Cardiac septum (tissue), 1 donor: ENCODE data around the gene SLC35E1. TPM values are rescaled to one million over a fixed set of nuclear protein-coding genes. Genes with fewer than 3 reads are reported as not detected.

Experiments
- DNase-seq: peaks from one replicate; pipeline ENCODE4 v3.0.0-alpha.2; 2020; ENCODE audit warnings: low spot score
- intact Hi-C: fragments of 100-400 bp; cut with DNase I; formaldehyde crosslinking; loops from one replicate; pipeline ENCODE4 v1.14.0; 2022
- long read RNA-seq: library from polyadenylated mRNA; unstranded; transcript quantifications from one replicate; pipeline ENCODE4 v2.0.0, GENCODE V29; 2021
- total RNA-seq: library from RNA; stranded (reverse); fragmentation: NEBNext Ultra II Directional; extraction: Animal tissue kit (Norgen Biotek cat#: 25700); gene quantifications from one replicate; pipeline ENCODE4 v1.2.1, GENCODE V29; 2021
- donor health status: DM: no; HTN: no; CAD: no.

The SLC35E1 gene
- total RNA-seq = 26.7 TPM
- long read RNA-seq, full-length matches to known transcripts = 11 of 17 reads
- long read RNA-seq, partial matches to known transcripts = 0 of 17 reads
- long read RNA-seq, other reads (novel, unspliced or antisense) = 6 of 17 reads

DNA sequence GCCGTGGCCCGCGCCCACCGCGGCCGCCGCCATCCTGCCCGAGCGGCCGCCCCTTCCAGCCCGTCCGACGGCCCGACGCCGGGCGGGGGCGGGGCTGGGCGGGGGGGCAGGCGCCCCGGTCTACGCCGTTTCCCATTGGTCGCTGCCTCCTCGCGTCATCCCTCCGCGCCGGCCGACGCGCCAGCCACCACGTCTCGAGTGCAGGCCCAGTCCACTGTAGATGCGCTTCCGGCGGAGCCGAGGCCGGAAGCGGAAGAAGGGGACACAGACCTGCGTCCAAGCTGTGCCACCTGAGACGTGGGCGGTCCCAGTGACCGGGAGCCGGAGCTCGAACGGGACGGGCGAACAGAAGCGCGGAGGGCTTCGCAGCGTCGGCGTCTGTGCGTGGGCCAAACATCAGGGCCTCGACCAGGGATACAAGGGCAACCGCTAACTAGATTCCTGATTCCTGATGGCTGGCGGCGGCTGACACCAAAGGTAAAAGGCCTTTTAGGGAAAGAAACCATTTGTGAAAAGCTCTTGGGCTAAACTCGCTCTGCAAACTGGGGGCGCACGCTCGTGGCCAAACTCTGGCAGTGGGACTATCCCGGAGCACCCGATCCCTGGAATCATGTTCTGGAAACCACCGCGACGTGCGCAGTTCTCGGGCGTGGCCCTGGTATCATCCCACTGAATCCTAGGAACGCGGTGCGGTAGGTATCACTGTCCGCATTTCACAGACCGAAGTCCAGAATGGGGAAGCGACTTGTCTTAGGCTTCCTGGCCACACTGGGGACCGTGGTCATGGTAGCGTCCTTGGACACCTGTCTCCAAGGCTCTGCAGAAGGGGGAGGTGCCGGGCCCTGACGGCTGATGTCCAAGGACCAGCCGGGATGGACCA is at the start of gene SLC35E1:
Gene SLC35E1, minus strand, starts transcription at position 84 of the 880 bp plus-strand sequence. Its CDS starts 51 bp downstream, at position 33.
- DNase-seq = peak; percentile 98
- intact Hi-C loops = loop anchor here (1.0 to 2.0 kb wide), 3 partner anchors 12 to 56 kb away; partner anchors contain the start of genes CHERP and MED26

DNA sequence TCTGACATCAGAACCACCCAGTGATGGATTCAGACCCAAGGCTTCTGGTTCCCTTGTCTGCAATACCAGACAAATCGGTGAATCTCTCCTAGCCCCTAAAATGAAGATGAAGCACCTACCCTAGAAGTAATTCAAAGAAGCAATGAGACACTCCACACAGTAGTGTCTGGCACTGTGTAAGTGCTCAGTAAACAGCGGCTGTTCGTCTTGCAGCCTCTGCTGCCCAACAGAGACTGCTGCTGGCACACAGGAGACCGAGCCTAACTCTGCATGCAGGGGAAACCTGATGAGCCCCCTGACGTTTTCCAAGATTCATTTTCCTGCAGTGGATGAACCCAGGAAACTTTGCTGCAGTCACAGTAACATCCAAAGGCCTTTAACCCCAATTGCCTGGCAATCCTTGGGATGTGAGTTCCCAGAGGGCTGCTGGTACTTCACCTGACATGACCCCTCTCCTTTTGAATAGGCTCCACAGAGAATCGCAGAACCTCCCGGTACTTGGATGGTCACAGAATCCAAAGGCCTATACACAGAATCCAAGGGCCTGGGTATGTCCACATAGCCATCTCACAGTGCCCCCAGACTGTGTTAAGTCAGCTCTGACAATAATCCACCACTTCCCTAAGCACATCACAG is 49.1 kb upstream of the SLC35E1 start:
- no peak for DNase-seq
- intact Hi-C loops = no loop called here

DNA sequence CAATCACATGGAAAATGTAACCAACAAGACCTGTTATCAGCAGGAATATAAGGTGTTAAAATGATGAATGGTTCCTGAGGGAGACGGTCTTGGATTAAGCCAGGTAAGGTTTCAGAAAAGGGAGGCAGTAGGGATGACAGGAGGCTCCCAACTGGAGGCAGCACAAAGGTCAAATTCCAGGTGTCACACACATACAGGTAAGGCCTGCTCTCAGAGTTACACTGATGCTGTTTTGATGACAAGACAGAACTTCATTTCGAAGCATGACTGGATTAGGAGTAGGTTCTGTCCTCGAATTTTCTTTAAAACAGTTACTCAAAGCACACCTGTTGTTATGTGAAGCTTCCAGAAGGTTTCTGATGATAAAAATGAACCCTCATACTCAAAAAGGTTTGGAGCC is 48.4 kb upstream of the SLC35E1 start:
- intact Hi-C loops = no loop called here

DNA sequence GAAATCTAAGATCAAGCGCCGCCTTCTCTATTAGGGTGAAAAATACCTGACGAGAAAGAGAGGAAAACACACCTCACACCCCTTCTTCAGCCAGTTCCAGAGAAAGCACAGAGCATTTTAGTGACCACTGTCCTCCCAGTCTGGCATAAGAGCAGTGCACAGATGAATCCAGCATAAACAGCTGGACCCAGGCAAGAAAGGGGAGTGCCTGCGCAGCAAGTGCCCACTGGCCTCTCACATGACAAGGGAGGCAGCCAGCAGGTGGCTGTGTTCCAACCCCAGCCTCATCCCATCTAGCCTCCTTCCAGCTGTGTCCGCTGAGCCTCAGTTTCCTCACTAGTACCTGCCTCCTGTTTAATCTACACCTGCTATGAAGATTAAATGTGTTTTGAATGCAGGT is 47.8 kb upstream of the SLC35E1 start:
- intact Hi-C loops = no loop called here
- DNase-seq = no peak

More for the DNA sequence above, 48.4 kb upstream of the SLC35E1 start:
- no peak for DNase-seq

DNA sequence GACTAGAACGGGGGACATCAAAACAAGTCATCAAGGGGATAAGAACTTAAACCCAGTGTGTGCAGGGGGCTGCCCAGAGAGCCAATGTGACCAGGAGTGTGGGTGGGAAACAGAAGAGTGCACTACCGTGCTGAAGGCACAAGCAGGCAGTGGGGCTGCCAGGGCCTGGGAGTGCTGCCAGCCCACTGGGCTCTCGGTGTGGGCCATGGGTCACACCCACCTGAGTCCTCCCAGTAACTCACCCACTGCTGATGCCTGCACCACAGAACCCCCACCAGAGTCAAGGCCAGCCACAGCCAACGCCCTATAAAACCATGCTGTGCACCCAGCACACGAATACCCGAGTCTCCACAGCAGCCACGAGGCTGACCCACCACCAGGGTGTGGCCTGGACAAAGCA is 47.2 kb upstream of the SLC35E1 start:
- DNase-seq = no peak
- intact Hi-C loops = no loop called here

DNA sequence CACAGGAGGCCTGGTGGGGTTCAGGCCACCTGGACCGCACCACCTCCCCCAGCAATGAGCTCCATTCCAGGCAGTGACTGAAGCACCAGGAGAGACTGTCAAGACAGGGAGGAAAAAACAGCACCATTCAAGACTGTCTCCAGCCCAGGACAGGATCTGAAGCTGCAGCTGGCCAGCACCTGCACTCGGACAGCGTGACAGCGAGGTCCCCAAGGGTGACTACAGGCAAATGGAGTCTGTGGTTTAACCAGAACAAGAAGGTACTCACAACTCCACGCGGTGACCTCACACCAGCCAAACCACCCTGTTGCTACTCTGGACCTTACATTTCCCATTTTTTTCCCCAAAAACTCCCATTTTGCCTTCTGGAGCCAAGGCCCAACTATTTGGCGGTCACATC is 46.0 kb upstream of the SLC35E1 start:
- intact Hi-C loops = no loop called here

DNA sequence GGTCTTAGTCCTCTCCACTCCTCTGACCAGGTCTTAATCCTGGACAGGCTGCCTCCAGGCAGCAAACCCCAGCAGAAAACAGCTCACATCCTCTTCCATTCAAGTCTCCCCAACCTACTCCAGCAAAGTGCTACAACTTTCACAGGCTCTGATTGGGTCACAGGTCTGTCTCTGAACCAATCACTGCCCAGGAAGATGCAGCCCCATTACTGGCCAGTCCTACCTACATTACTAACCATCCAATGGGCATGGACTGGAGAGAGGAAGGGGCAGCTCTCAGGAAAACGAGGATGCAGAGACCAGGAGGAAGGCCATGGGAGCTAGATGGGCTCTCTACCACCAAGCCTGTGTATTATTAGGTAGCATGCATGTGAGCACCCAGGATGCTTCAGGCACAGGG is 43.6 kb upstream of the SLC35E1 start:
- intact Hi-C loops = no loop called here
- DNase-seq = no peak

More for the DNA sequence above, 46.0 kb upstream of the SLC35E1 start:
- DNase-seq = no peak

DNA sequence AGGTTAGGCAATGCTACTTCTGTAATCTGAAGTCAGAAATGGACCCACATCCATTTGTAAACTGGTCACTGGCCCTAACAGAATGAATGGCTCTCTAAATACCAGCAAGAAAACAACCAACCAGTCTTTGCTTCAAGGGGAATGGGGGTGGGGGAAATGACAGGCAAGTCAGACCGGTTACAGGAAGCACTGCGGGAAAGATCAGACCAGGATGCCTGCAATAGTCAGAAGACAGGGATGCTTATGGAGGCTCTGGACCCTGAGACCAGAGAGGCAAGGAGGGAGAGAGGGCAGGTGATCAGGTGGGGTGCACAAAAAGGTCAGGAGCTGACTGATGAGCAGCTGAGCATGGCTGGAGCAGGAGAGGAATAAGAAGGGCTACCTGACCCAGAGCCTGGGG is 42.7 kb upstream of the SLC35E1 start:
- intact Hi-C loops = no loop called here
- no peak for DNase-seq

DNA sequence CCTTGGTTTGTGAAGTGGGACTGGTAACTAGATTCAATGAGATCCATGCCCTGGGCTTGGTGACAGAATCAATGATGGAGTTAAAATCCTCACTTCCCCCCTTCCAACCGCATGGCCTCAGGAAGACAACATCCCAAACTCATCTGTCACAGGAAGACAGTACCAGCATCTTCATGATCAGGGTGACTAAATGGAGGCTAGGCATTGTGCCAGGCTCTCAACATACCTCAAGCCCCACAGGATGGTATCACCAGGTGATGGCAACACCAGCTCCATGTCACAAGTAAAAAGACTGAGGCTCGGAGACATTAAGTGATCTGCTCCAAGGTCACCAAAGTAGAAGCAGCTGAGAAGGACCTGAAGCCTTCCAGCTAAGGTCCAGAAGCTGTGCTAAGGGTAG is 41.6 kb upstream of the SLC35E1 start:
- intact Hi-C loops = no loop called here
- no peak for DNase-seq

DNA sequence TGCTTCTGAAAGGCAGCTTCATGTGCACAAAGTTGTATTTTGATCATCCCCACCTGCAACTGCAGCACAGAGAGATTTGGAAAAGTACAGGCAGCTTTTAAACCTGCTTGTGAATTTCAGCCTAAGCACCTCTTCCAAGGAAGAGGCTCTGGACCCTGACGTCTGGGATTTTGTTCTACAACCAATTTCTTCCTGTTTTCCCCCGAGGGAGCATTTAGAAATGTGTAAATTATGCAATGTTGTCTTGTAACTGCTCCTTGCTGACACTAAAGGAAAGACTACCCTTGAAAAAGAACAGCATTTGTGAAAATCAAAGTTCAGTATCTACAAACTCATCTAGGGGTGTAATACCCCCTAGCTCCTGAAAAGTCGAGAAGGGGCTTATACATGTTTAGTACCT is 40.4 kb upstream of the SLC35E1 start:
- DNase-seq = no peak
- intact Hi-C loops = no loop called here

DNA sequence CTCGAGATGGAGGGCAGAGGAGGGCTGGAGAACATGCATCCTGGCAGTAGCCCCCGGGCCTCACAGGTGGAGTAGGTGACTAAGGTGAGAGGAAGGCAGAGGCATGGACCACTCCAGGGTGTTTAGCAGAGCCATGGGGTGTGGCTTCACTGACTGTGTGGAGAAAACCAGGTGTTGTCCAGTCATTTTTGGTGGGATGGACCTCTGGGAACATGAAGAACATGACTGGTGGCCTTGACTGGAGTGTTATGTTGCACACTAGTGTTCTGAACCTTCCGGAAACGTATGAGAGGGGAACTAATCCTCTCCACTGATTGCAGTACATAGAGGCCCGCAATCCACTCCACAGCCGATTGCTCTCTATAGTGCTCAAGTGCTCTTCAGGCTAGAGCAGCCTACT is 38.9 kb upstream of the SLC35E1 start:
- intact Hi-C loops = no loop called here
- no peak for DNase-seq

DNA sequence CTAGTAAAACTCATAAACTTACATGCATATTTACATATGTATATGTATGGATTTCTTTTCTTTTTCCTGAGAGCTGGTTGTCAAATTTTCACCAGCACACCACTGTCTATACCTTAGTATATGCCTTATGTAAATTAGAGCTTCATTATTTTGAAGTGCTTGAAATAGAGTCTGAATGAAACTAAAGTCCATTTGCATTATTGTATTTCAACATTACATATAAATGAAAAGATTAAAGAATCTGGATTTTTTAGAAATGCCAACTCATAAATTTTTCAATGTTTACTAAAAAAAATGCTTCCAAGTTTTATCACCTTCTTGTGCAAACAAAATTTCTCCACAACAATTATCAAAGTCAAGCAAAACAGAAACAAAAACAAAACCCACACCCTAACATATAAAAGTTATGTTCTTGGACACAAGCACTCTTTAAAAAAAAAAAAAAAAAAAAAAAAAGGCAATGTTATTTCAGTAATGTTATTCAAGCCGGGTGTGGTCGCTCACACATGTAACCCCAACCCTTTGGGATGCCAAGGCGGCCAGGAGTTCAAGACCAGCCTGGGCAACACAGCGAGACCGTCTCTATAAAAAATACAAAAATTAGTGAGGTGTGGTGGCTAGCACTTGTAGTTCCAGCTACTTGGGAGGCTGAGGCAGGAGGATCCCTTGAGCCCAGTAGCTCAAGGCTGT is 37.4 kb upstream of the SLC35E1 start:
- DNase-seq = no peak
- intact Hi-C loops = no loop called here

DNA sequence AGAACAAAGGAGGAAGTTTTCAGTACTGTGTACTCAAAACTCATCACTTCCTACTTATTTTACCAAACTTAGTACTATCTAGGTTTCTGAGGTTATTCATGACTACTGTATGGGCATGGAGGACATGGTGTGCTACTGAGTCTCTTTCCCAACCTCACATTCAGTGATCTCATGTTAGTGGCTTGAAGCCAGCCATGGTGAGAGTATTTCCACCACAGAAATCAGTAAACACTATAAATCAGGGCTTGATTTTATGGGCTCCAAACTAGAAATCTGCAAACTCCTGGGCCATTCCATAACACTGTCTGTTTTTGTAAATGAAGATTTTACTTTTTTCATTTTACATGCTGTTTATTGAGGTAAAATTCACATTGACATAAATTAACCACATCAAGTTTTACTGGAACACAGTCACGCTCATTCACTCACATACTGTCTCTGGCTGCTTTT is 36.1 kb upstream of the SLC35E1 start:
- no peak for DNase-seq
- intact Hi-C loops = no loop called here

DNA sequence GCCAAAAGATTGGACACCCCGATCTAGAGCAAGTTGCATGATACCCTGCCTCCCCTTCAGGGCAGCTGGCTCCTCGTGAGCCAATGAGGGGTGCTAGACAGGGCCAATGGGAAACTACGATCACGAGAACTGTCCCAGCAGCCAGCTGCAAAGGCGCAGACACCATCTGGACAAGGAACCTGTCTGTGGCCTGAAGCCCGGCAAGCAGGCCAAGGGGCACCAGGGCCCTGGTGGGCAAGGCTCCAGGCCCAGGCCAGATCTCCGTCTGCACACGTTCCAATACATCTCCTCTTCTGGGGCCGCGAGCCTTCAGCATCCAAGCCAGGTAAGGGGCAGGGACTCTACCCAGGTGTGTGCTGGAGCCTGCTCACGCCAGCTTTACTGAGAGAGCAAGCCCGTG is 35.6 kb upstream of the SLC35E1 start:
- DNase-seq = no peak
- intact Hi-C loops = no loop called here

DNA sequence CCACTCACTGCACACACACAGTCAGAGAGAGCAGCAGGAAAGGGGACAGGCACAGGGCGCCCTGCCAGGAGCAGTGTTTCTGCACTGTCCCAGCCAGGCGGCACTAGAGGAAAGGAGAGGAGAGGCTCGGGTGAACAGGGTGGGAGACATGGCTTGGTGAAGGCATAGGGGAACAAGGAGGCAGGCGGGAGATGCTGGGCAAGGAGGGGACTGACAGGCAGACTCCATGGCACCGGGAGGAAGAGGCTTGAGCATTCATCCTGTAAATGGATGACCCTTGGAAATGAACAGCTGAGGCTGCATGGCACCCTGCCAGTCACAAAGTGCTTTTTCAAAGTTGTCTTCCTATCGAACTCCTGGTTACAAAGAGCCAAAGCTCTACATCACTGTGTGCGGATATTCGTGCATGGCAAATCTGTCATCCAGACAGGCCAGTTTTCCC is 33.4 kb upstream of the SLC35E1 start:
- intact Hi-C loops = no loop called here

DNA sequence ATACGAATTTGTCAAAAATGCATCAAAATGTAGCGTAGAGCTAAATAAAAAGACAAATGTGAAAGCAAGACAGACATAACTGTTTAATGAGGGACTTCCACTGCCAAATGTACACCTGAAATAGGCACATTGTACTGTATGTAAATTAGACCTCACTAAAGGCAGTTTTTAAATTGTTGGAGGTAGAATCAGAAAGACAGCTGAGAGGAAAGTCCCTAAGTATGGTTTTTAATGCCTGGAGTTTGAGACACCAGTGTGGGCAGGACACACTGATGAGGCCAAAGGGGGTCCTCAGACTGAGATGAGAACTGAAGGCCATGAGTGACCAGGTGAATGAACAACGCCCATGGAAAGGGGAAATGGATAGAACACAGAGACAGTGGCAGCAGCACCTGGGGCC is 32.9 kb upstream of the SLC35E1 start:
- intact Hi-C loops = no loop called here
- DNase-seq = no peak

More for the DNA sequence above, 33.4 kb upstream of the SLC35E1 start:
- no peak for DNase-seq

DNA sequence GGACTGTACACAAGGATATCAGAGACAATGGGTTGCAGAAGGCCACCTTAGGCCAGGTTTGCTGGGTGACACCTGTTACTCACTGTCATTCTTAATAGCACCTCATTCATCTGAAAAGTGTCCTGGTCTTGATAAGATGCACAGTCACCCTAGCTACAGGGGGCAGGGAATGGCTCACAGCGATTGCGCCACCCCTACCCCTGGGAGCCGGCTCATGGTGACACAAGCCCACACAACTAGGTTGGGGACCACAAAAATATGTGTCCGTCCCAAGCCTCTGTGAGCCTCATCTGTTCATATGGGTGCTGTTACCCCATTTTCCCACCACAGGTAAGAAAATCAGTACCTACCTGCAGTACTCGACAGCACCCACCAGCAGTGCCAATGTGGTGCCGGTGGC is 32.4 kb upstream of the SLC35E1 start:
- no peak for DNase-seq
- intact Hi-C loops = no loop called here

DNA sequence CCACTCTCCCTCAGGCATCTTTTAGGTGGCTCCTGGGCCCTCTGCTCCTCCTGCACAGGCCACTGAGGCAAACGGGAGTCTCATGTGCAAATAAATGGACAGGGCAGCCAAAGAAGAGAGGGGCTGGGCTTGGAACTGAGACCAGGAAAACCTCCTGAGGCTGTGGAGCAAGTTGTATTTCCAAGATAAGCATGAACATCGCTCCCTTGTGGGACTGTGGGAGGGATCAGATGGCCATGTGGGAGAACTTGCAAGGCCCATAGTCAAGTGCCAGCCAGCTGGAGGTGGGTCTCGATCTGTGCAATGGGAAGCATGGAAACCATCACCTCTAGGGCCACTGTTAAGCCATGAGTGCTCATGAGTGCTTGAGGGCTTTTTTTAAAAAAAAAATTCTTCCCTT is 30.9 kb upstream of the SLC35E1 start:
- intact Hi-C loops = no loop called here
- DNase-seq = no peak

DNA sequence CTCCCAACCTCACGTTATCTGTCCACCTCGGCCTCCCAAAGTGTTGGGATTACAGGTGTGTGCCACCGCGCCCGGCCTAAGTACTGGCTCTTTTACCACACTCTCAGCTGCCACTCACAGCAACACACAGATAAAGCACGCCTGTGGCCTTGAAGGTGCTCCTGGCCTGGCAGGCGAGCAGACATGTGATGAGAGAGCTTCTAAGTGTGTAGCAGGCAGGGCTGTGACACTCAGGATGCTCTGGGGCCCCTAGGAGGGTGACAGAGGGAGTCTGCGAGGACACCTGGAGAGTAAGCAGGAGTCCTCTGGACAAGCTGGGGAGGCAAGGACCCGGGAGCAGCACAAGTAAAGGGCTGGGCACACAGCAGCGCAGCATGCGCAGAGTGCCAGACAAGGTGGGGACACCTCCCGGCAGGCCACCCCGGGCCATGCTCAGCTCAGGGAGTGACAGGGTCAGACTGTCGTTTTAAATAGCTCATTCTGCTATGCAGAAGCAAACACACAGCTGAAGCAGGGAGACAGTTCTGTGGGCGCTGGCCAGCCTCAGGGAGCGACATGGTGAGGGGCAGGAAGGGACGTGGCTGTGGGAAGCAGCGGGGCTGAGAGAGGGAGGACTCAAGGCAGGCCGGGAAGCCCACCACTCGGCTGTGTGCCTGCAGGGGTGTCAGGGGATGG is 29.3 kb upstream of the SLC35E1 start:
- intact Hi-C loops = no loop called here
- no peak for DNase-seq

DNA sequence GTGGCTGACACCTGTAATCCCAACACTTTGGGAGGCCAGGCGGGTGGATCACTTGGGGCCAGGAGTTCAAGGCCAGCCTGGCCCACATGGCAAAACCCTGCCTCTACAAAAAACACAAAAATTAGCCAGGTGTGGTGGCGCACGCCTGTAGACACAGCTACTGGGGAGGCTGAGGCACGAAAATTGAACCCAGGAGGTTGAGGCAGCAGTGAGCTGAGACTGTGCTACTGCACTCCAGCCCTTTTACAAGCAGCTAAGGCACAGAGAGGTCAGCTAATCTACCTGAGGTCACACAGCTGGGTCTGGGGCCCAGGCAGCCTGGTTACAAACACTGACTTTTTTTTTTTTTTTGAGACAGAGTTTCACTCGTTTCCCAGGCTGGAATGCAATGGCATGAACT is 28.6 kb upstream of the SLC35E1 start:
- DNase-seq = no peak
- intact Hi-C loops = no loop called here
